GM23338 (cell line): Measurements from ENCODE around the gene ITPR2.

Source experiments
- CREB1 ChIP-seq: fragments of 250-450 bp; sonication (Bioruptor Pico); IDR thresholded peaks from 2 replicates; pipeline ENCODE4 v1.5.0; 2020; ENCODE audit warnings: low read depth, mild to moderate bottlenecking, moderate library complexity
- EZH2 ChIP-seq: fragments of 200-600 bp; sonication (generic); IDR thresholded peaks from one replicate; pipeline ENCODE4 v1.8.0; 2017; ENCODE audit warnings: antibody characterized with exemption, mild to moderate bottlenecking, low read depth; ENCODE audit not compliant: unreplicated experiment
- EZH2phosphoT487 ChIP-seq: fragments of 200-600 bp; sonication (generic); IDR thresholded peaks from one replicate; pipeline ENCODE4 v1.8.1; 2018; ENCODE audit warnings: antibody characterized with exemption; ENCODE audit not compliant: unreplicated experiment
- JUNB ChIP-seq: IDR thresholded peaks from one replicate; pipeline ENCODE4 v1.6.1; 2016; ENCODE audit warnings: antibody characterized with exemption; ENCODE audit not compliant: unreplicated experiment
- POLR2AphosphoS5 ChIP-seq: IDR thresholded peaks from 2 replicates; pipeline ENCODE4 v1.6.1; 2016; ENCODE audit warnings: antibody characterized with exemption, low read depth
- REST ChIP-seq: IDR thresholded peaks from one replicate; pipeline ENCODE4 v1.6.1; 2018; ENCODE audit warnings: antibody characterized with exemption; ENCODE audit not compliant: unreplicated experiment
- STAT1 ChIP-seq: IDR thresholded peaks from one replicate; pipeline ENCODE4 v1.6.1; 2016; ENCODE audit warnings: antibody characterized with exemption; ENCODE audit not compliant: unreplicated experiment
- ZNF331 ChIP-seq: fragments of 250-450 bp; sonication (Bioruptor Pico); IDR thresholded peaks from 2 replicates; pipeline ENCODE4 v1.5.0; 2020; ENCODE audit warnings: low read depth, mild to moderate bottlenecking, moderate library complexity
- TF ChIP-seq, protein P1 (sequence below), 2 experiments: fragments of 200-600 bp in 1 of 2; sonication (generic) in 1 of 2; conservative IDR thresholded peaks; 2 replicates each; pipeline versions ENCODE4 v1.5.1 to v1.6.1; 2016 to 2017; ENCODE audit warnings: antibody characterized with exemption in 2 of 2, low read depth in 2 of 2, mild to moderate bottlenecking in 2 of 2, moderate library complexity in 1 of 2
- TF ChIP-seq, protein P2 (sequence below): fragments of 250-450 bp; sonication (Bioruptor Pico); IDR thresholded peaks from 2 replicates; pipeline ENCODE4 v1.5.0; 2020; ENCODE audit warnings: mild to moderate bottlenecking, moderate library complexity
- TF ChIP-seq, protein P3 (sequence below): IDR thresholded peaks from 2 replicates; pipeline ENCODE4 v1.6.1; 2016; ENCODE audit warnings: antibody characterized with exemption

- TF ChIP-seq, protein P1, sequence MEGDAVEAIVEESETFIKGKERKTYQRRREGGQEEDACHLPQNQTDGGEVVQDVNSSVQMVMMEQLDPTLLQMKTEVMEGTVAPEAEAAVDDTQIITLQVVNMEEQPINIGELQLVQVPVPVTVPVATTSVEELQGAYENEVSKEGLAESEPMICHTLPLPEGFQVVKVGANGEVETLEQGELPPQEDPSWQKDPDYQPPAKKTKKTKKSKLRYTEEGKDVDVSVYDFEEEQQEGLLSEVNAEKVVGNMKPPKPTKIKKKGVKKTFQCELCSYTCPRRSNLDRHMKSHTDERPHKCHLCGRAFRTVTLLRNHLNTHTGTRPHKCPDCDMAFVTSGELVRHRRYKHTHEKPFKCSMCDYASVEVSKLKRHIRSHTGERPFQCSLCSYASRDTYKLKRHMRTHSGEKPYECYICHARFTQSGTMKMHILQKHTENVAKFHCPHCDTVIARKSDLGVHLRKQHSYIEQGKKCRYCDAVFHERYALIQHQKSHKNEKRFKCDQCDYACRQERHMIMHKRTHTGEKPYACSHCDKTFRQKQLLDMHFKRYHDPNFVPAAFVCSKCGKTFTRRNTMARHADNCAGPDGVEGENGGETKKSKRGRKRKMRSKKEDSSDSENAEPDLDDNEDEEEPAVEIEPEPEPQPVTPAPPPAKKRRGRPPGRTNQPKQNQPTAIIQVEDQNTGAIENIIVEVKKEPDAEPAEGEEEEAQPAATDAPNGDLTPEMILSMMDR (conservative IDR thresholded peaks at IDR 0.05; ENCODE audit: low read depth in 2 of 2): no peak
- no peak for TF ChIP-seq EZH2phosphoT487
- TF ChIP-seq EZH2: no peak
- TF ChIP-seq POLR2AphosphoS5: no peak
- TF ChIP-seq, protein P2, sequence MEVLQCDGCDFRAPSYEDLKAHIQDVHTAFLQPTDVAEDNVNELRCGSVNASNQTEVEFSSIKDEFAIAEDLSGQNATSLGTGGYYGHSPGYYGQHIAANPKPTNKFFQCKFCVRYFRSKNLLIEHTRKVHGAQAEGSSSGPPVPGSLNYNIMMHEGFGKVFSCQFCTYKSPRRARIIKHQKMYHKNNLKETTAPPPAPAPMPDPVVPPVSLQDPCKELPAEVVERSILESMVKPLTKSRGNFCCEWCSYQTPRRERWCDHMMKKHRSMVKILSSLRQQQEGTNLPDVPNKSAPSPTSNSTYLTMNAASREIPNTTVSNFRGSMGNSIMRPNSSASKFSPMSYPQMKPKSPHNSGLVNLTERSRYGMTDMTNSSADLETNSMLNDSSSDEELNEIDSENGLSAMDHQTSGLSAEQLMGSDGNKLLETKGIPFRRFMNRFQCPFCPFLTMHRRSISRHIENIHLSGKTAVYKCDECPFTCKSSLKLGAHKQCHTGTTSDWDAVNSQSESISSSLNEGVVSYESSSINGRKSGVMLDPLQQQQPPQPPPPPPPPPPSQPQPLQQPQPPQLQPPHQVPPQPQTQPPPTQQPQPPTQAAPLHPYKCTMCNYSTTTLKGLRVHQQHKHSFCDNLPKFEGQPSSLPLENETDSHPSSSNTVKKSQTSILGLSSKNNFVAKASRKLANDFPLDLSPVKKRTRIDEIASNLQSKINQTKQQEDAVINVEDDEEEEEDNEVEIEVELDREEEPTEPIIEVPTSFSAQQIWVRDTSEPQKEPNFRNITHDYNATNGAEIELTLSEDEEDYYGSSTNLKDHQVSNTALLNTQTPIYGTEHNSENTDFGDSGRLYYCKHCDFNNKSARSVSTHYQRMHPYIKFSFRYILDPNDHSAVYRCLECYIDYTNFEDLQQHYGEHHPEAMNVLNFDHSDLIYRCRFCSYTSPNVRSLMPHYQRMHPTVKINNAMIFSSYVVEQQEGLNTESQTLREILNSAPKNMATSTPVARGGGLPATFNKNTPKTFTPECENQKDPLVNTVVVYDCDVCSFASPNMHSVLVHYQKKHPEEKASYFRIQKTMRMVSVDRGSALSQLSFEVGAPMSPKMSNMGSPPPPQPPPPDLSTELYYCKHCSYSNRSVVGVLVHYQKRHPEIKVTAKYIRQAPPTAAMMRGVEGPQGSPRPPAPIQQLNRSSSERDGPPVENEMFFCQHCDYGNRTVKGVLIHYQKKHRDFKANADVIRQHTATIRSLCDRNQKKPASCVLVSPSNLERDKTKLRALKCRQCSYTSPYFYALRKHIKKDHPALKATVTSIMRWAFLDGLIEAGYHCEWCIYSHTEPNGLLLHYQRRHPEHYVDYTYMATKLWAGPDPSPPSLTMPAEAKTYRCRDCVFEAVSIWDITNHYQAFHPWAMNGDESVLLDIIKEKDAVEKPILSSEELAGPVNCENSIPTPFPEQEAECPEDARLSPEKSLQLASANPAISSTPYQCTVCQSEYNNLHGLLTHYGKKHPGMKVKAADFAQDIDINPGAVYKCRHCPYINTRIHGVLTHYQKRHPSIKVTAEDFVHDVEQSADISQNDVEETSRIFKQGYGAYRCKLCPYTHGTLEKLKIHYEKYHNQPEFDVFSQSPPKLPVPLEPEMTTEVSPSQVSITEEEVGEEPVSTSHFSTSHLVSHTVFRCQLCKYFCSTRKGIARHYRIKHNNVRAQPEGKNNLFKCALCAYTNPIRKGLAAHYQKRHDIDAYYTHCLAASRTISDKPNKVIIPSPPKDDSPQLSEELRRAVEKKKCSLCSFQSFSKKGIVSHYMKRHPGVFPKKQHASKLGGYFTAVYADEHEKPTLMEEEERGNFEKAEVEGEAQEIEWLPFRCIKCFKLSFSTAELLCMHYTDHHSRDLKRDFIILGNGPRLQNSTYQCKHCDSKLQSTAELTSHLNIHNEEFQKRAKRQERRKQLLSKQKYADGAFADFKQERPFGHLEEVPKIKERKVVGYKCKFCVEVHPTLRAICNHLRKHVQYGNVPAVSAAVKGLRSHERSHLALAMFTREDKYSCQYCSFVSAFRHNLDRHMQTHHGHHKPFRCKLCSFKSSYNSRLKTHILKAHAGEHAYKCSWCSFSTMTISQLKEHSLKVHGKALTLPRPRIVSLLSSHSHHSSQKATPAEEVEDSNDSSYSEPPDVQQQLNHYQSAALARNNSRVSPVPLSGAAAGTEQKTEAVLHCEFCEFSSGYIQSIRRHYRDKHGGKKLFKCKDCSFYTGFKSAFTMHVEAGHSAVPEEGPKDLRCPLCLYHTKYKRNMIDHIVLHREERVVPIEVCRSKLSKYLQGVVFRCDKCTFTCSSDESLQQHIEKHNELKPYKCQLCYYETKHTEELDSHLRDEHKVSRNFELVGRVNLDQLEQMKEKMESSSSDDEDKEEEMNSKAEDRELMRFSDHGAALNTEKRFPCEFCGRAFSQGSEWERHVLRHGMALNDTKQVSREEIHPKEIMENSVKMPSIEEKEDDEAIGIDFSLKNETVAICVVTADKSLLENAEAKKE (CRISPR knock-in tag): no peak
- no peak for TF ChIP-seq STAT1
- TF ChIP-seq CREB1 (CRISPR knock-in tag): no peak
- TF ChIP-seq REST: no peak
- TF ChIP-seq, protein P3, sequence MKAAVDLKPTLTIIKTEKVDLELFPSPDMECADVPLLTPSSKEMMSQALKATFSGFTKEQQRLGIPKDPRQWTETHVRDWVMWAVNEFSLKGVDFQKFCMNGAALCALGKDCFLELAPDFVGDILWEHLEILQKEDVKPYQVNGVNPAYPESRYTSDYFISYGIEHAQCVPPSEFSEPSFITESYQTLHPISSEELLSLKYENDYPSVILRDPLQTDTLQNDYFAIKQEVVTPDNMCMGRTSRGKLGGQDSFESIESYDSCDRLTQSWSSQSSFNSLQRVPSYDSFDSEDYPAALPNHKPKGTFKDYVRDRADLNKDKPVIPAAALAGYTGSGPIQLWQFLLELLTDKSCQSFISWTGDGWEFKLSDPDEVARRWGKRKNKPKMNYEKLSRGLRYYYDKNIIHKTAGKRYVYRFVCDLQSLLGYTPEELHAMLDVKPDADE: no peak
- TF ChIP-seq JUNB: no peak
- no peak for TF ChIP-seq ZNF331
These were observed 406.3 kb downstream of the ITPR2 start for GRCh38 chr12:26426652-26427051.
